GM18951 (cell line): ENCODE measurements around the gene TCF12.

ENCODE experiments used
- POLR2A ChIP-seq: IDR thresholded peaks from 4 replicates; pipeline ENCODE4 v1.6.1; 2011; ENCODE audit warnings: mild to moderate bottlenecking; ENCODE audit not compliant: insufficient read length, insufficient read depth; ENCODE audit errors: extremely low read depth
- in situ Hi-C: fragments of 300-500 bp; cut with MboI; formaldehyde crosslinking; loops from one replicate; pipeline ENCODE4 v1.12.0; 2022; ENCODE audit warnings: low sequenced_read_pairs, mixed read lengths, inconsistent platforms; ENCODE audit not compliant: unreplicated experiment

TCF12 gene

GRCh38 chr15:56918046-56918938, at the start of gene TCF12:
Gene TCF12, plus strand, starts transcription at chr15:56918644. Its CDS starts 1,270 bp downstream, at chr15:56919914.
- in situ Hi-C loops, result no loop called here
- TF ChIP-seq POLR2A, result peak; percentile 73

- in situ Hi-C loops, result no loop called here
- no peak for TF ChIP-seq POLR2A
These were observed 48.9 kb upstream of the TCF12 start for GRCh38 chr15:56869573-56869972.

- in situ Hi-C loops, result no loop called here
- TF ChIP-seq POLR2A, result no peak
These were observed 47.3 kb upstream of the TCF12 start for GRCh38 chr15:56871185-56871584.

- TF ChIP-seq POLR2A, result no peak
- in situ Hi-C loops, result no loop called here
These were observed 46.6 kb upstream of the TCF12 start for GRCh38 chr15:56871867-56872266.

- no peak for TF ChIP-seq POLR2A
- in situ Hi-C loops, result no loop called here
These were observed 41.0 kb upstream of the TCF12 start for GRCh38 chr15:56877255-56877970.

- TF ChIP-seq POLR2A, result no peak
- in situ Hi-C loops, result no loop called here
These were observed 38.9 kb upstream of the TCF12 start for GRCh38 chr15:56879502-56879901.

- no peak for TF ChIP-seq POLR2A
- in situ Hi-C loops, result no loop called here
These were observed 35.4 kb upstream of the TCF12 start for GRCh38 chr15:56883088-56883487.

- in situ Hi-C loops, result no loop called here
- no peak for TF ChIP-seq POLR2A
These were observed 32.0 kb upstream of the TCF12 start for GRCh38 chr15:56886363-56886931.

- in situ Hi-C loops, result no loop called here
- TF ChIP-seq POLR2A, result peak; percentile 91
These were observed 31.3 kb upstream of the TCF12 start for GRCh38 chr15:56886932-56887781.

GRCh38 chr15:56887782-56888438, 30.5 kb upstream of the TCF12 start:
- TF ChIP-seq POLR2A, result no peak
- in situ Hi-C loops, result no loop called here

GRCh38 chr15:56890038-56890437, 28.4 kb upstream of the TCF12 start:
- TF ChIP-seq POLR2A, result no peak
- in situ Hi-C loops, result no loop called here

GRCh38 chr15:56891852-56892440, 26.5 kb upstream of the TCF12 start:
- TF ChIP-seq POLR2A, result no peak
- in situ Hi-C loops, result no loop called here
